ENCODE measurements around the gene LRTM2. TPM values are rescaled to one million over a fixed set of nuclear protein-coding genes. Genes with fewer than 3 reads are reported as not detected.

Gene LRTM2
- total and polyA plus RNA-seq, 9 of the 15 experiments (the other 6 are each of a cell fraction or from before 2014, with no cell fraction given), result 0.09 TPM; not detected in 8

DNA sequence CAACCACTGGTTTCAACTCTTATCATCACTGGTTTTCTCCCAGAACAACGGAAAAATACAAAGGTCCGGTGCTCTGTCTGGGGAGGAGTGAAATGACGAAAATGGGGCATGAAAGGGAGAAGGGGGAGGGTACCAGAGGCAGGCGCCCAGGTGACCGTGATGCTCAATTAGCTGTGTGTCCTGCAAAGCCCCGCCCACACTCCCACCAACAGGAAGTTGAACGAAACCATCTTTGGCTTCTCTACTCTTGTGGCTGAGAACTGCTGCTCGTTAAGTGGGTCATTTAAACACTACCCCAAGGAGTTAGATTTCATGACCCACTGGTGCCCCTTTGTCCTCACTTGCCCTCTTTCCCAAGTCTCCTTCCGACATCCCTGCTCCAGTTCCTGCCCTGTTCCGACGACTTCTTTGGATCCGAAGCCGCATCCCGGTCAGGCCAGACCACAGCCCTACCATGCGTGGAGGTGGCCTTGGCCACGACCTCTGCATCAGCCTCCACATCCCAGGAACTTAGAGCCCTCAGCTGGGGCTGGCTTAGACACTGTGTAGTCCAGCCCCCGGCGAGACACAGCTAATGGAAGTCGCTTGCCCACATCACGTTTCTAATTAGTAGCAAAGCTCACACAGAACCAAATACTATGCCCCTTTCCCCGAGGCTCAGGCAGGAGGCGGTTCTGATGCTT lies 11.4 kb upstream of the LRTM2 start (continued):
- no peak for TF ChIP-seq GTF2B (IDR thresholded peaks at IDR 0.05; ENCODE audit: extremely low read depth, insufficient read length)

DNA sequence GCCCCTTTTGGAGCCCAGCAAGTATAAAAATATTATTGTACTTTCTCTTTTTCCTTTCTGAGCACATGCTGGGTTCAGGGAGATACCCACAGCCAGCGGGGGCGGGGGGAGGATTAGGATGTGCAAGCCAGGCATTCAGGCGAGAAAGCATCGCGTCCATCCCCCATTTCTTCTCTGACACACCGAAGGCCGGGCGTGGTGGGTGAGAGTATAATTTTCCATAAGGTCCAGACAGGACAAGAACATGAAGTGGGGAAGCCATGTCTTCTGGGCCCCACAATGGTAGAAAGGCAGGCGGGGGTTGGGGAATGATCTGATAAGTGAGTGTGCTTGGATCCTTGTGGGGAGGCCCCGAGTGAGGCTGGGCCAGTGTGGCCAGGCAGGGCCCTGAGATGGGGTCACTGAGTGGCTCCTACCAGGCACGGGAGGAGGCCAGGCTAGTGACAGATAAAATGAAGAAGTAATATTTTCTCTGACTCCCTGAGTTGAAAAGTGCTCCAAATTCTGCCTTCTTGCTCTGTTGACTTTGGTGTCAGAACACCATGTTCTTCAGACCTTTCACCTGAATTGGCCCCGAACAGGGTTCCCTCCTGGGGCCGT lies 10.7 kb upstream of the LRTM2 start:
- DNase-seq (ENCODE audit: extremely low read depth in 1 of 4, low spot score in 3 of 4) (peak in 3 of 4 experiments; percentile 17 to 35 (median 25)), ATAC-seq (peak; percentile 40; the same call in 2 of the 3 replicates), FAIRE-seq (no peak)
- Histone ChIP-seq H3K4me2 (ENCODE audit: insufficient read depth, low read length) (0 out of 2 replicates have a peak overlapping the region, but pooled peaks have one; percentile 37), H3K36me3 (ENCODE audit: control insufficient read depth, insufficient read depth, low read length) (no peaks in the 10 kb centered on the region), H3K4me1 (replicated peaks in 1 of 2; ENCODE audit: control insufficient read depth in 2 of 2, insufficient read depth in 2 of 2, low read length in 2 of 2) (peaks cover 34 to 35% of the 10 kb centered on the region in 2 experiments), H3K27ac (ENCODE audit: extremely low read depth, low read depth, low read length) (no peak overlapping the region), H3K79me2 (ENCODE audit: control insufficient read depth, insufficient read depth, low read length) (no peaks in the 10 kb centered on the region), H3K9me3 (replicated peaks; ENCODE audit: control insufficient read depth, insufficient read depth, low read depth, low read length) (no peaks in the 10 kb centered on the region), H3K4me3 (no peak overlapping the region), H3K9me1 (ENCODE audit: control insufficient read depth, insufficient read depth, low read length) (no peaks in the 10 kb centered on the region), H3K27me3 (ENCODE audit: control insufficient read depth in 2 of 2, insufficient read depth in 2 of 2, low read length in 2 of 2) (peaks cover 0 to 14% of the 10 kb centered on the region in 2 experiments; a peak in 2 of 5 replicates), H3K9ac (ENCODE audit: insufficient read depth in 1 of 2, low read depth in 2 of 2, low read length in 2 of 2) (peak overlapping the region in 1 of 2 experiments; percentile 61; a peak in 1 of 4 replicates), H2AFZ (ENCODE audit: low read depth, low read length) (peak overlapping the region; percentile 51), H4K20me1 (replicated peaks; ENCODE audit: control insufficient read depth, insufficient read depth, low read length) (no peaks in the 10 kb centered on the region)
- intact Hi-C loops (cut with micrococcal nuclease) (loop anchor here (10.0 kb wide), 1 partner anchor 105 kb away; the partner anchor contains the start of gene CACNA2D4), in situ Hi-C loops (cut with MboI) (no loop called here)
- WGBS (ENCODE audit: insufficient coverage, low coverage, missing lambda C conversion rate), result 51% methylated on average over 9 of the region's 13 CpGs
- CTCF ChIA-PET (ENCODE audit: low intra/inter-chr PET ratio), result no interaction called here
- POLR2A ChIA-PET, result interaction anchor here (0.6 kb wide), 1 partner anchor 211 kb away, joined by 3 read pairs; no protein-coding TSS in a partner anchor
- no TSS peak for BruUV-seq (replicated peaks)
- TF ChIP-seq ZNF263 (CRISPR knock-in tag; IDR thresholded peaks at IDR 0.05; ENCODE audit: borderline replicate concordance), result no peak
- TF ChIP-seq, protein P1, sequence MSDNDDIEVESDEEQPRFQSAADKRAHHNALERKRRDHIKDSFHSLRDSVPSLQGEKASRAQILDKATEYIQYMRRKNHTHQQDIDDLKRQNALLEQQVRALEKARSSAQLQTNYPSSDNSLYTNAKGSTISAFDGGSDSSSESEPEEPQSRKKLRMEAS (CRISPR knock-in tag; IDR thresholded peaks at IDR 0.05), result peak; percentile 34
- no peak for TF ChIP-seq ZNF274 (IDR thresholded peaks at IDR 0.05; ENCODE audit: borderline replicate concordance, low read depth, low read length)
- no peak for TF ChIP-seq NR2C2 (CRISPR knock-in tag; IDR thresholded peaks at IDR 0.05)
- peak; percentile 40 for TF ChIP-seq NR2C2 (tag; IDR thresholded peaks at IDR 0.05)
- 0 out of 4 replicates have a peak, but pooled peaks of 1 of the 2 experiments have one; percentile 15 for TF ChIP-seq ZNF639 (CRISPR knock-in tag; conservative IDR thresholded peaks at IDR 0.05 in 1 of 2, IDR thresholded peaks at IDR 0.05 in 1 of 2)

Data from K562 (cell line).